Keratinocyte (primary cell): Measurements from ENCODE around the gene ABTB1. TPM values are rescaled to one million over a fixed set of nuclear protein-coding genes. Genes with fewer than 3 reads are reported as not detected.

ENCODE experiments used
- DNase-seq: peaks from one replicate; pipeline ENCODE4 v3.0.0-alpha.2; 2011; ENCODE audit warnings: low read depth, missing footprints, low spot score
- FAIRE-seq: peaks from 2 replicates; lab custom pipeline; 2011; peaks lifted over from hg19 to GRCh38; lab: Jason Lieb, UNC
- H2AFZ ChIP-seq: 2 replicates; pipeline ENCODE4 v1.6.0; 2012; ENCODE audit warnings: low read length, control low read depth, inconsistent platforms; ENCODE audit not compliant: control insufficient read depth
- H3K27ac ChIP-seq: 2 replicates; pipeline ENCODE4 v1.5.1; 2011; ENCODE audit warnings: low read length; ENCODE audit not compliant: control insufficient read depth, insufficient read depth
- H3K27me3 ChIP-seq: 3 replicates; pipeline ENCODE4 v1.6.0; 2011; ENCODE audit warnings: low read length; ENCODE audit not compliant: control insufficient read depth, insufficient read depth; ENCODE audit errors: extremely low read depth
- H3K36me3 ChIP-seq, 2 experiments: 2 replicates in 1 of 2; 3 replicates in 1 of 2; pipeline ENCODE4 v1.5.1; 2011; ENCODE audit warnings: low read length in 2 of 2, mild to moderate bottlenecking in 1 of 2; ENCODE audit not compliant: control insufficient read depth in 2 of 2, insufficient read depth in 2 of 2; ENCODE audit errors: extremely low read depth in 1 of 2
- H3K4me1 ChIP-seq: 3 replicates; pipeline ENCODE4 v1.5.1; 2011; ENCODE audit warnings: low read length; ENCODE audit not compliant: control insufficient read depth, insufficient read depth; ENCODE audit errors: extremely low read depth
- H3K4me2 ChIP-seq: 3 replicates; pipeline ENCODE4 v1.6.0; 2011; ENCODE audit warnings: low read depth, low read length; ENCODE audit not compliant: control insufficient read depth, insufficient read depth; ENCODE audit errors: extremely low read depth
- H3K4me3 ChIP-seq, 3 experiments: fragments of 200-600 bp in 1 of 3; sonication (generic) in 1 of 3; 2 replicates in 2 of 3; 3 replicates in 1 of 3; pipeline ENCODE4 v1.5.1; 2011 to 2016; ENCODE audit warnings: low read length in 3 of 3, mild to moderate bottlenecking in 3 of 3, control low read depth in 2 of 3, inconsistent platforms in 1 of 3, low read depth in 1 of 3, mixed read lengths in 1 of 3, mixed run types in 1 of 3, moderate library complexity in 1 of 3; ENCODE audit not compliant: control insufficient read depth in 2 of 3, insufficient read depth in 2 of 3; ENCODE audit errors: extremely low read depth in 1 of 3
- H3K79me2 ChIP-seq: 2 replicates; pipeline ENCODE4 v1.6.0; 2012; ENCODE audit warnings: low read length; ENCODE audit not compliant: control insufficient read depth, insufficient read depth
- H3K9ac ChIP-seq: 3 replicates; pipeline ENCODE4 v1.6.0; 2011; ENCODE audit warnings: low read length; ENCODE audit not compliant: control insufficient read depth, insufficient read depth; ENCODE audit errors: extremely low read depth
- H3K9me1 ChIP-seq: 3 replicates; pipeline ENCODE4 v1.6.0; 2011; ENCODE audit warnings: low read length; ENCODE audit not compliant: control insufficient read depth, insufficient read depth; ENCODE audit errors: extremely low read depth
- H3K9me3 ChIP-seq: 2 replicates; pipeline ENCODE4 v1.5.1; 2012; ENCODE audit warnings: low read depth, low read length; ENCODE audit not compliant: control insufficient read depth
- H4K20me1 ChIP-seq: 3 replicates; pipeline ENCODE4 v1.6.0; 2011; ENCODE audit warnings: low read length; ENCODE audit not compliant: control insufficient read depth, insufficient read depth; ENCODE audit errors: extremely low read depth
- CTCF ChIP-seq, 3 experiments: IDR thresholded peaks in 1 of 3; conservative IDR thresholded peaks in 1 of 3; optimal IDR thresholded peaks in 1 of 3; 2 replicates in 2 of 3; 3 replicates in 1 of 3; pipeline versions ENCODE3 to v1.5.1; 2011; ENCODE audit warnings: low read length in 3 of 3, mild to moderate bottlenecking in 3 of 3, moderate library complexity in 2 of 3, control low read depth in 1 of 3, inconsistent platforms in 1 of 3; ENCODE audit not compliant: insufficient read depth in 2 of 3; ENCODE audit errors: extremely low read depth in 1 of 3
- EZH2 ChIP-seq: IDR thresholded peaks from one replicate; pipeline ENCODE4 v1.6.1; 2012; ENCODE audit warnings: inconsistent platforms, mild to moderate bottlenecking, low read length, moderate library complexity
- dilution Hi-C: fragments of 300-500 bp; cut with MboI; formaldehyde crosslinking; loops from one replicate; pipeline ENCODE4 v1.7.0; 2020; ENCODE audit warnings: low sequenced_read_pairs; ENCODE audit not compliant: extremely low pct_ligation_motif_present
- polyA plus RNA-seq, 5 experiments: library from polyadenylated mRNA; depleted of rRNA in 3 of 5; stranded (reverse) in 3 of 5; stranded (forward) in 1 of 5; unstranded in 1 of 5; fragments of >200 nt; gene quantifications; 1 replicate in 1 of 5; 2 replicates in 3 of 5; 3 replicates in 1 of 5; pipeline versions ENCODE4 v1.2.1 to v1.2.3, GENCODE V29; 2011 to 2012; ENCODE audit warnings: missing spikeins in 2 of 5, low read depth in 1 of 5, low replicate concordance in 1 of 5

ABTB1 gene
- polyA plus RNA-seq, 1 donor (not counting 4 experiments of a cell fraction or from before 2014, with no cell fraction given), result 11.6 TPM

GRCh38 chr3:127718245-127718915 is 45.6 kb downstream of the ABTB1 start:
- FAIRE-seq, result no peak

GRCh38 chr3:127718916-127719290 is 46.2 kb downstream of the ABTB1 start:
- H3K36me3 ChIP-seq, result peaks cover 1 to 5% of the 10 kb centered on the region in 2 experiments
- H3K27ac ChIP-seq, result no peak overlapping the region
- no peak overlapping the region for H3K4me3 ChIP-seq
- no peak overlapping the region for H2AFZ ChIP-seq
- H3K4me2 ChIP-seq, result no peak overlapping the region
- DNase-seq (no peak), FAIRE-seq (no peak)
- no peaks in the 10 kb centered on the region for H3K9me1 ChIP-seq
- H3K4me1 ChIP-seq, result peaks cover 6% of the 10 kb centered on the region
- dilution Hi-C loops, result no loop called here
- no peaks in the 10 kb centered on the region for H3K27me3 ChIP-seq
- no peaks in the 10 kb centered on the region for H4K20me1 ChIP-seq
- no peaks in the 10 kb centered on the region for H3K9me3 ChIP-seq
- no peaks in the 10 kb centered on the region for H3K79me2 ChIP-seq
- TF ChIP-seq EZH2 (no peak), CTCF (optimal IDR thresholded peaks at IDR 0.05 in 1 of 3, IDR thresholded peaks at IDR 0.05 in 1 of 3, conservative IDR thresholded peaks at IDR 0.05 in 1 of 3; ENCODE audit: extremely low read depth in 1 of 3, insufficient read depth in 2 of 3, low read length in 3 of 3) (no peak)
- no peak overlapping the region for H3K9ac ChIP-seq

More at GRCh38 chr3:127718245-127718915, 45.6 kb downstream of the ABTB1 start:
- dilution Hi-C loops, result no loop called here
- Histone ChIP-seq H3K79me2 (no peaks in the 10 kb centered on the region), H3K4me1 (peaks cover 6% of the 10 kb centered on the region), H3K27me3 (no peaks in the 10 kb centered on the region), H3K9me1 (no peaks in the 10 kb centered on the region), H2AFZ (no peak overlapping the region), H3K36me3 (peaks cover 1 to 5% of the 10 kb centered on the region in 2 experiments), H4K20me1 (no peaks in the 10 kb centered on the region), H3K4me2 (no peak overlapping the region), H3K4me3 (no peak overlapping the region), H3K27ac (no peak overlapping the region), H3K9ac (no peak overlapping the region), H3K9me3 (no peaks in the 10 kb centered on the region)
- no peak for TF ChIP-seq CTCF (optimal IDR thresholded peaks at IDR 0.05 in 1 of 3, IDR thresholded peaks at IDR 0.05 in 1 of 3, conservative IDR thresholded peaks at IDR 0.05 in 1 of 3; ENCODE audit: extremely low read depth in 1 of 3, insufficient read depth in 2 of 3, low read length in 3 of 3)
- no peak for TF ChIP-seq EZH2
- no peak for DNase-seq
